ENCODE results near the gene MAPK8. TPM values are rescaled to one million over a fixed set of nuclear protein-coding genes. Genes with fewer than 3 reads are reported as not detected.

MAPK8 gene
- total RNA-seq, 4 donors from 2014 or later, result 27.4 to 43.5 (median 36.5) TPM

GRCh38 chr10:48333856-48334255 is 27.4 kb downstream of the MAPK8 start:
- DNase-seq, result no peak
- no peaks in the 10 kb centered on the region for H3K9me3 ChIP-seq
- intact Hi-C loops (cut with DNase I), result no loop called here
- H3K4me1 ChIP-seq, result peaks cover 0 to 46% (median 12%) of the 10 kb centered on the region in 3 donors
- H3K27ac ChIP-seq, result peak overlapping the region; percentile 43 to 83 (median 66)
- TF ChIP-seq POLR2A (IDR thresholded peaks at IDR 0.05) (no peak), CTCF (IDR thresholded peaks at IDR 0.05) (no peak)
- WGBS, 2 donors, result 81% methylated on average over 3 of the region's 6 CpGs; no CpG with 5 or more reads in 1 of the 2 donors
- peak overlapping the region in 1 of 4 donors; percentile 7 for H3K4me3 ChIP-seq
- peaks cover 0 to 7% (median 0%) of the 10 kb centered on the region in 3 donors for H3K36me3 ChIP-seq
- no peaks in the 10 kb centered on the region for H3K27me3 ChIP-seq

GRCh38 chr10:48335788-48336187 is 29.3 kb downstream of the MAPK8 start:
- TF ChIP-seq POLR2A (IDR thresholded peaks at IDR 0.05) (no peak), CTCF (IDR thresholded peaks at IDR 0.05) (no peak)
- no peaks in the 10 kb centered on the region for H3K27me3 ChIP-seq
- peaks cover 0 to 39% (median 12%) of the 10 kb centered on the region in 3 donors for H3K4me1 ChIP-seq
- no peaks in the 10 kb centered on the region for H3K9me3 ChIP-seq
- DNase-seq, result no peak
- WGBS, 2 donors, result 90 to 93% methylated on average over 2 of the region's 2 CpGs
- peaks cover 0 to 7% (median 0%) of the 10 kb centered on the region in 3 donors for H3K36me3 ChIP-seq
- H3K4me3 ChIP-seq, result no peak overlapping the region
- H3K27ac ChIP-seq, result no peak overlapping the region
- intact Hi-C loops (cut with DNase I), result no loop called here

GRCh38 chr10:48336978-48337599 is 30.6 kb downstream of the MAPK8 start:
- intact Hi-C loops (cut with DNase I), result no loop called here
- TF ChIP-seq POLR2A (IDR thresholded peaks at IDR 0.05), result no peak
- TF ChIP-seq CTCF (IDR thresholded peaks at IDR 0.05), result no peak
- no peak overlapping the region for H3K27ac ChIP-seq

GRCh38 chr10:48340734-48341133 is 34.3 kb downstream of the MAPK8 start:
- Histone ChIP-seq H3K4me1 (no peaks in the 10 kb centered on the region), H3K27ac (no peak overlapping the region), H3K9me3 (no peaks in the 10 kb centered on the region), H3K4me3 (no peak overlapping the region), H3K36me3 (no peaks in the 10 kb centered on the region), H3K27me3 (no peaks in the 10 kb centered on the region)
- DNase-seq, result no peak
- TF ChIP-seq CTCF (IDR thresholded peaks at IDR 0.05) (no peak), POLR2A (IDR thresholded peaks at IDR 0.05) (no peak)
- intact Hi-C loops (cut with DNase I), result no loop called here

More at GRCh38 chr10:48336978-48337599, 30.6 kb downstream of the MAPK8 start:
- no peak for DNase-seq
- 80 to 87% methylated on average over 7 of the region's 7 CpGs for WGBS, 2 donors
- no peak overlapping the region for H3K4me3 ChIP-seq
- no peaks in the 10 kb centered on the region for H3K9me3 ChIP-seq
- H3K4me1 ChIP-seq, result peaks cover 0 to 26% (median 12%) of the 10 kb centered on the region in 3 donors
- peaks cover 0 to 7% (median 0%) of the 10 kb centered on the region in 3 donors for H3K36me3 ChIP-seq
- no peaks in the 10 kb centered on the region for H3K27me3 ChIP-seq

GRCh38 chr10:48343106-48343505 is 36.6 kb downstream of the MAPK8 start:
- no peak overlapping the region for H3K27ac ChIP-seq
- H3K9me3 ChIP-seq, result peaks cover 0 to 9% (median 0%) of the 10 kb centered on the region in 3 donors
- DNase-seq, result no peak
- no peak for TF ChIP-seq POLR2A (IDR thresholded peaks at IDR 0.05)
- no peak for TF ChIP-seq CTCF (IDR thresholded peaks at IDR 0.05)
- 65 to 70% methylated on average over 2 of the region's 2 CpGs for WGBS, 2 donors
- intact Hi-C loops (cut with DNase I), result no loop called here
- no peak overlapping the region for H3K4me3 ChIP-seq
- no peaks in the 10 kb centered on the region for H3K27me3 ChIP-seq
- no peaks in the 10 kb centered on the region for H3K4me1 ChIP-seq
- no peaks in the 10 kb centered on the region for H3K36me3 ChIP-seq
